Neuronal stem cell (in vitro differentiated cells): ENCODE measurements around the gene PYGO2.

Source experiments
- DNase-seq: peaks from one replicate; pipeline ENCODE4 v3.0.0-alpha.2; 2013; ENCODE audit warnings: low spot score
- H2AFZ ChIP-seq: one replicate; pipeline ENCODE4 v1.6.1; 2013; ENCODE audit warnings: mild to moderate bottlenecking, low read length, inconsistent platforms
- H2AK5ac ChIP-seq: 2 replicates; pipeline ENCODE4 v1.6.1; 2013; ENCODE audit warnings: low read depth, mild to moderate bottlenecking, inconsistent platforms, low read length, moderate library complexity, mixed read lengths
- H2BK120ac ChIP-seq: 2 replicates; pipeline ENCODE4 v1.6.1; 2013; ENCODE audit warnings: low read depth, mild to moderate bottlenecking, inconsistent platforms, low read length, moderate library complexity, mixed read lengths
- H2BK12ac ChIP-seq: one replicate; pipeline ENCODE4 v1.6.1; 2013; ENCODE audit warnings: low read length, inconsistent platforms
- H2BK15ac ChIP-seq: 2 replicates; pipeline ENCODE4 v1.6.1; 2013; ENCODE audit warnings: mild to moderate bottlenecking, low read length, inconsistent platforms, mixed read lengths
- H2BK5ac ChIP-seq: one replicate; pipeline ENCODE4 v1.6.1; 2013; ENCODE audit warnings: inconsistent platforms, mild to moderate bottlenecking, low read length, moderate library complexity
- H3K14ac ChIP-seq: one replicate; pipeline ENCODE4 v1.6.1; 2013; ENCODE audit warnings: low read length, inconsistent platforms
- H3K18ac ChIP-seq: 2 replicates; pipeline ENCODE4 v1.6.1; 2013; ENCODE audit warnings: low read length, inconsistent platforms
- H3K23ac ChIP-seq: 2 replicates; pipeline ENCODE4 v1.6.1; 2013; ENCODE audit warnings: low read depth, mild to moderate bottlenecking, mixed read lengths, low read length, inconsistent platforms; ENCODE audit not compliant: poor library complexity
- H3K27ac ChIP-seq: replicated peaks from 3 replicates; pipeline ENCODE4 v1.5.1; 2013; ENCODE audit warnings: low read length, inconsistent platforms
- H3K27me3 ChIP-seq, 3 experiments: 2 replicates each; pipeline ENCODE4 v1.6.1; 2013; ENCODE audit warnings: low read length in 3 of 3, mild to moderate bottlenecking in 2 of 3, inconsistent platforms in 1 of 3, low read depth in 1 of 3, mixed read lengths in 1 of 3, moderate library complexity in 1 of 3; ENCODE audit not compliant: control insufficient read depth in 3 of 3, insufficient read depth in 3 of 3
- H3K36me3 ChIP-seq, 2 donors: replicated peaks in 1 of 2; 2 replicates each; pipeline ENCODE4 v1.6.1; 2013; ENCODE audit warnings: low read length in 2 of 2; ENCODE audit not compliant: control insufficient read depth in 2 of 2, insufficient read depth in 2 of 2
- H3K4ac ChIP-seq: 2 replicates; pipeline ENCODE4 v1.6.1; 2013; ENCODE audit warnings: inconsistent platforms, mild to moderate bottlenecking, low read length, moderate library complexity
- H3K4me1 ChIP-seq, 2 donors: 1 replicate in 1 of 2; 2 replicates in 1 of 2; pipeline ENCODE4 v1.6.1; 2013; ENCODE audit warnings: low read length in 2 of 2, low read depth in 1 of 2; ENCODE audit not compliant: control insufficient read depth in 2 of 2, insufficient read depth in 1 of 2
- H3K4me2 ChIP-seq: one replicate; pipeline ENCODE4 v1.6.1; 2013; ENCODE audit warnings: mild to moderate bottlenecking, low read length, inconsistent platforms; ENCODE audit not compliant: insufficient read depth, poor library complexity, severe bottlenecking
- H3K4me3 ChIP-seq, 2 donors: 2 replicates each; pipeline ENCODE4 v1.5.1; 2013; ENCODE audit warnings: low read length in 2 of 2, mild to moderate bottlenecking in 2 of 2, inconsistent platforms in 1 of 2, moderate library complexity in 1 of 2
- H3K79me1 ChIP-seq: one replicate; pipeline ENCODE4 v1.6.1; 2013; ENCODE audit warnings: low read depth, mild to moderate bottlenecking, inconsistent platforms, low read length, moderate library complexity
- H3K9ac ChIP-seq: one replicate; pipeline ENCODE4 v1.6.1; 2013; ENCODE audit warnings: mild to moderate bottlenecking, low read depth, low read length, inconsistent platforms; ENCODE audit not compliant: poor library complexity
- H3K9me3 ChIP-seq, 2 donors: replicated peaks in 1 of 2; 2 replicates each; pipeline versions ENCODE3 to v1.6.1; 2013; ENCODE audit warnings: low read length in 2 of 2, mild to moderate bottlenecking in 2 of 2, inconsistent platforms in 1 of 2, low read depth in 1 of 2, mixed read lengths in 1 of 2, moderate library complexity in 1 of 2; ENCODE audit not compliant: control insufficient read depth in 2 of 2, insufficient read depth in 1 of 2
- H4K8ac ChIP-seq: one replicate; pipeline ENCODE4 v1.6.1; 2013; ENCODE audit warnings: low read depth, mild to moderate bottlenecking, inconsistent platforms, low read length, moderate library complexity
- H4K91ac ChIP-seq: one replicate; pipeline ENCODE4 v1.6.1; 2013; ENCODE audit warnings: low read length, low read depth, mild to moderate bottlenecking, inconsistent platforms; ENCODE audit not compliant: poor library complexity
- whole genome bisulfite sequencing, 2 donors: extraction: QIAGEN DNeasy Blood & Tissue Kit; methylation state at CpG; one replicate each; pipeline ENCODE4 v1.1.7; 2013; ENCODE audit warnings: missing lambda C conversion rate in 2 of 2, mixed read lengths in 1 of 2; ENCODE audit not compliant: insufficient read length in 2 of 2, insufficient replicate concordance in 1 of 2; ENCODE audit errors: extremely low coverage in 2 of 2; 5-methylcytosine and 5-hydroxymethylcytosine counted together

PYGO2 gene

DNA sequence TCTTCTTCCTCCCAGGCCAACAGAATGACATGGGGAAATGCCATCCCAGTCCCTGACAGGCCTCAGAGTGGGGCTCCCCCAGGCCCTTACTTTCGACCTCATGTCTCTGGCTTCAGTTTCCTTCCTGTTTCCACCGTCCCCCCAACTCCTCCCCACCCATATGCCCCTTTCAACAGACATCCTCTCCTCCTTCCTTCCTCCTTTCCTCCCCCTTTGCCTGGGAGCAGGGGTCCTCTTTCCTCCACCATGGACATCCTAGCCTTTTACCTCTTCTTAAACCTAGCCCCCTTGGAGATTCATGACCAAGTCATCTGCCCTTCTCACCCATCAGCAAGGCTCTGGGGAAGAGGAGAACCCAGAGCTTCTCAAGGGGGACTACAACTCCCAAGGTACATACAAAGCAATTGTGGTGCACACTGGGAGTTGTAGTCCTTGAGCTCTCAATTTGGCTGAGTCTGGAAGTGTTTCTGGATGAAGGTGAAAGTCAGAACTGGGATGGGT is 45.1 kb upstream of the PYGO2 start:
- H3K4me2 ChIP-seq, result no peak overlapping the region
- no peak for DNase-seq
- no CpG with 5 or more reads among the region's 2 CpGs for WGBS, 2 donors

GRCh38 chr1:155005076-155006011 is 43.8 kb upstream of the PYGO2 start:
- DNase-seq, result no peak
- Histone ChIP-seq H3K27me3 (no peaks in the 10 kb centered on the region), H3K36me3 (no peaks in the 10 kb centered on the region), H3K4me3 (no peak overlapping the region), H3K27ac (no peak overlapping the region), H3K23ac (no peak overlapping the region), H2BK5ac (peak overlapping the region; percentile 97), H4K8ac (peak overlapping the region; percentile 65), H2AFZ (no peak overlapping the region), H3K9ac (no peak overlapping the region), H2AK5ac (peak overlapping the region; percentile 81), H3K4me1 (peaks cover 13 to 23% of the 10 kb centered on the region in 2 donors), H2BK15ac (peak overlapping the region; percentile 92), H3K79me1 (peaks cover 12% of the 10 kb centered on the region), H2BK120ac (no peak overlapping the region), H4K91ac (no peak overlapping the region), H3K9me3 (no peaks in the 10 kb centered on the region), H3K18ac (peak overlapping the region; percentile 71), H3K4me2 (peak overlapping the region; percentile 11), H3K14ac (no peak overlapping the region), H2BK12ac (peak overlapping the region; percentile 41), H3K4ac (no peak overlapping the region)
- no CpG with 5 or more reads among the region's 17 CpGs for WGBS, 2 donors

More for the DNA sequence above, 45.1 kb upstream of the PYGO2 start:
- Histone ChIP-seq H4K8ac (no peak overlapping the region), H3K79me1 (peaks cover 12% of the 10 kb centered on the region), H2AK5ac (no peak overlapping the region), H3K4me1 (peaks cover 10 to 32% of the 10 kb centered on the region in 2 donors), H3K27ac (no peak overlapping the region), H3K4me3 (no peak overlapping the region), H4K91ac (no peak overlapping the region), H3K9ac (no peak overlapping the region), H3K4ac (no peak overlapping the region), H3K27me3 (no peaks in the 10 kb centered on the region), H3K14ac (no peak overlapping the region), H2AFZ (no peak overlapping the region), H3K18ac (no peak overlapping the region), H3K9me3 (no peaks in the 10 kb centered on the region), H2BK12ac (peak overlapping the region; percentile 26), H2BK15ac (no peak overlapping the region), H2BK5ac (no peak overlapping the region), H3K36me3 (no peaks in the 10 kb centered on the region), H3K23ac (no peak overlapping the region), H2BK120ac (no peak overlapping the region)

GRCh38 chr1:155004352-155005075 is 42.9 kb upstream of the PYGO2 start:
- peak overlapping the region; percentile 65 for H4K8ac ChIP-seq
- H3K4ac ChIP-seq, result no peak overlapping the region
- WGBS, 2 donors, result no CpG with 5 or more reads among the region's 5 CpGs
- no peak overlapping the region for H3K14ac ChIP-seq
- H2AFZ ChIP-seq, result peak overlapping the region; percentile 84
- peak overlapping the region; percentile 97 for H2BK5ac ChIP-seq
- H3K27ac ChIP-seq, result peak overlapping the region; percentile 9
- H3K9me3 ChIP-seq, result no peaks in the 10 kb centered on the region
- DNase-seq, result no peak
- peak overlapping the region; percentile 3 for H3K9ac ChIP-seq
- peak overlapping the region; percentile 47 for H2BK15ac ChIP-seq
- peak overlapping the region; percentile 3 for H2BK12ac ChIP-seq
- H3K79me1 ChIP-seq, result peaks cover 12% of the 10 kb centered on the region
- no peaks in the 10 kb centered on the region for H3K27me3 ChIP-seq
- peaks cover 20 to 23% of the 10 kb centered on the region in 2 donors for H3K4me1 ChIP-seq
- peak overlapping the region; percentile 72 for H2AK5ac ChIP-seq
- no peak overlapping the region for H4K91ac ChIP-seq
- H3K36me3 ChIP-seq, result no peaks in the 10 kb centered on the region
- H2BK120ac ChIP-seq, result no peak overlapping the region
- H3K4me3 ChIP-seq, result peak overlapping the region; percentile 89 to 90
- peak overlapping the region; percentile 99 for H3K4me2 ChIP-seq
- no peak overlapping the region for H3K23ac ChIP-seq
- H3K18ac ChIP-seq, result peak overlapping the region; percentile 60
